Panc1 (cell line): ENCODE measurements around the gene TRPM5. TPM values are rescaled to one million over a fixed set of nuclear protein-coding genes. Genes with fewer than 3 reads are reported as not detected.

Experiments used
- ATAC-seq: fragments of 200-7000 bp; cut with Tn5 transposase; 2 replicates; pipeline ENCODE4 v1.9.1; 2020; ENCODE audit warnings: mild to moderate bottlenecking, moderate library complexity
- BruUV-seq: library from RNA; stranded (reverse); fragments of 400-500 nt; replicated peaks from 2 replicates; lab custom pipeline; 2021; lab: Mats Ljungman, UMichigan
- CTCF ChIA-PET: fragments of 300-600 bp; sonication (Branson Sonifier 250); formaldehyde crosslinking; loops from one replicate; lab custom pipeline; 2022; ENCODE audit warnings: antibody characterized with exemption; lab: Charles Lee
- POLR2A ChIA-PET: fragments of 300-600 bp; sonication (Branson Sonifier 250); formaldehyde crosslinking; loops from one replicate; lab custom pipeline; 2022; ENCODE audit warnings: antibody characterized with exemption; lab: Charles Lee
- DNase-seq: peaks from one replicate; pipeline ENCODE4 v3.0.0-alpha.2; 2010; ENCODE audit warnings: low read depth, low spot score
- H3K27ac ChIP-seq: 2 replicates; pipeline ENCODE4 v1.5.1; 2011; ENCODE audit warnings: mild to moderate bottlenecking, low read length, inconsistent platforms
- H3K27me3 ChIP-seq: fragments of 200-500 bp; sonication (Bioruptor generic); 2 replicates; pipeline ENCODE4 v1.6.0; 2014; ENCODE audit warnings: low read length, inconsistent platforms; ENCODE audit not compliant: control insufficient read depth, insufficient read depth
- H3K36me3 ChIP-seq: fragments of 200-500 bp; sonication (Bioruptor generic); 2 replicates; pipeline ENCODE4 v1.5.1; 2014; ENCODE audit warnings: inconsistent platforms, mild to moderate bottlenecking, low read length, moderate library complexity; ENCODE audit not compliant: control insufficient read depth, insufficient read depth
- H3K4me1 ChIP-seq: 2 replicates; pipeline ENCODE4 v1.5.1; 2011; ENCODE audit warnings: inconsistent platforms, mild to moderate bottlenecking, low read length, moderate library complexity; ENCODE audit not compliant: control insufficient read depth, insufficient read depth
- H3K4me3 ChIP-seq, 2 experiments: 2 replicates each; pipeline ENCODE4 v1.5.1; 2011 to 2012; ENCODE audit warnings: low read depth in 2 of 2, low read length in 2 of 2, mild to moderate bottlenecking in 2 of 2, inconsistent platforms in 1 of 2, moderate library complexity in 1 of 2
- H3K9me3 ChIP-seq: fragments of 200-500 bp; sonication (Bioruptor generic); 2 replicates; pipeline ENCODE4 v1.5.1; 2014; ENCODE audit warnings: low read depth, mild to moderate bottlenecking, inconsistent platforms, low read length, moderate library complexity; ENCODE audit not compliant: control insufficient read depth, insufficient read depth
- CTCF ChIP-seq: fragments of 450-650 bp; IDR thresholded peaks from 2 replicates; pipeline ENCODE4 v1.5.1; 2017; ENCODE audit warnings: mild to moderate bottlenecking
- POLR2AphosphoS5 ChIP-seq: IDR thresholded peaks from 2 replicates; pipeline ENCODE4 v1.6.1; 2012; ENCODE audit warnings: mild to moderate bottlenecking, low read depth, low read length, moderate library complexity
- SIN3A ChIP-seq: IDR thresholded peaks from 2 replicates; pipeline ENCODE4 v1.6.1; 2012; ENCODE audit warnings: low read depth, mild to moderate bottlenecking, low read length, moderate library complexity, borderline replicate concordance; ENCODE audit not compliant: insufficient read depth
- TCF7L2 ChIP-seq: IDR thresholded peaks from 2 replicates; pipeline ENCODE4 v1.6.1; 2011; ENCODE audit warnings: mild to moderate bottlenecking, low read depth, low read length, inconsistent platforms
- in situ Hi-C: cut with HindIII; loops from 2 replicates; pipeline ENCODE4 v1.10.0; 2016; ENCODE audit warnings: low sequenced_read_pairs, low pct_unique_long_range_greater_than_20kb
- intact Hi-C: fragments of 100-400 bp; cut with micrococcal nuclease; formaldehyde crosslinking; loops from one replicate; pipeline ENCODE4 v1.10.0; 2022; ENCODE audit not compliant: unreplicated experiment
- total RNA-seq: library from RNA; stranded (reverse); gene quantifications from one replicate; pipeline ENCODE4 v1.2.1, GENCODE V29; 2021; ENCODE audit not compliant: unreplicated experiment
- TF ChIP-seq, protein P1 (sequence below), 2 experiments: IDR thresholded peaks; 2 replicates each; pipeline ENCODE4 v1.6.1; 2011 to 2012; ENCODE audit warnings: low read depth in 2 of 2, control low read depth in 1 of 2, low read length in 1 of 2, mild to moderate bottlenecking in 1 of 2, moderate library complexity in 1 of 2; ENCODE audit not compliant: insufficient read depth in 1 of 2

TRPM5 gene
- total RNA-seq, 1 experiment from 2014 or later, result 0.08 TPM

GRCh38 chr11:2448661-2449547 lies 4.6 kb upstream of the TRPM5 start:
- no peaks in the 10 kb centered on the region for H3K9me3 ChIP-seq
- TF ChIP-seq CTCF (no peak), POLR2AphosphoS5 (no peak), TCF7L2 (no peak), SIN3A (no peak)
- TF ChIP-seq, protein P1, sequence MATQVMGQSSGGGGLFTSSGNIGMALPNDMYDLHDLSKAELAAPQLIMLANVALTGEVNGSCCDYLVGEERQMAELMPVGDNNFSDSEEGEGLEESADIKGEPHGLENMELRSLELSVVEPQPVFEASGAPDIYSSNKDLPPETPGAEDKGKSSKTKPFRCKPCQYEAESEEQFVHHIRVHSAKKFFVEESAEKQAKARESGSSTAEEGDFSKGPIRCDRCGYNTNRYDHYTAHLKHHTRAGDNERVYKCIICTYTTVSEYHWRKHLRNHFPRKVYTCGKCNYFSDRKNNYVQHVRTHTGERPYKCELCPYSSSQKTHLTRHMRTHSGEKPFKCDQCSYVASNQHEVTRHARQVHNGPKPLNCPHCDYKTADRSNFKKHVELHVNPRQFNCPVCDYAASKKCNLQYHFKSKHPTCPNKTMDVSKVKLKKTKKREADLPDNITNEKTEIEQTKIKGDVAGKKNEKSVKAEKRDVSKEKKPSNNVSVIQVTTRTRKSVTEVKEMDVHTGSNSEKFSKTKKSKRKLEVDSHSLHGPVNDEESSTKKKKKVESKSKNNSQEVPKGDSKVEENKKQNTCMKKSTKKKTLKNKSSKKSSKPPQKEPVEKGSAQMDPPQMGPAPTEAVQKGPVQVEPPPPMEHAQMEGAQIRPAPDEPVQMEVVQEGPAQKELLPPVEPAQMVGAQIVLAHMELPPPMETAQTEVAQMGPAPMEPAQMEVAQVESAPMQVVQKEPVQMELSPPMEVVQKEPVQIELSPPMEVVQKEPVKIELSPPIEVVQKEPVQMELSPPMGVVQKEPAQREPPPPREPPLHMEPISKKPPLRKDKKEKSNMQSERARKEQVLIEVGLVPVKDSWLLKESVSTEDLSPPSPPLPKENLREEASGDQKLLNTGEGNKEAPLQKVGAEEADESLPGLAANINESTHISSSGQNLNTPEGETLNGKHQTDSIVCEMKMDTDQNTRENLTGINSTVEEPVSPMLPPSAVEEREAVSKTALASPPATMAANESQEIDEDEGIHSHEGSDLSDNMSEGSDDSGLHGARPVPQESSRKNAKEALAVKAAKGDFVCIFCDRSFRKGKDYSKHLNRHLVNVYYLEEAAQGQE (IDR thresholded peaks at IDR 0.05; ENCODE audit: insufficient read depth in 1 of 2, low read depth in 2 of 2, low read length in 1 of 2), result no peak
- H3K27ac ChIP-seq, result no peak overlapping the region
- no peak overlapping the region for H3K4me3 ChIP-seq
- peaks cover 7% of the 10 kb centered on the region; the same call in 1 of the 2 replicates for H3K4me1 ChIP-seq
- CTCF ChIA-PET, result no interaction called here
- peaks cover 9% of the 10 kb centered on the region; the same call in 1 of the 2 replicates for H3K27me3 ChIP-seq
- in situ Hi-C loops, result no loop called here
- no TSS peak for BruUV-seq
- H3K36me3 ChIP-seq, result no peaks in the 10 kb centered on the region
- POLR2A ChIA-PET, result interaction anchor here (0.6 kb wide), 1 partner anchor 48 kb away, joined by 3 read pairs; no protein-coding TSS in a partner anchor
- no peak for DNase-seq
- ATAC-seq, result no peak
- intact Hi-C loops, result no loop called here

- H3K4me3 ChIP-seq, result no peak overlapping the region
- no peaks in the 10 kb centered on the region for H3K36me3 ChIP-seq
- TF ChIP-seq CTCF (no peak), POLR2AphosphoS5 (no peak), SIN3A (no peak), TCF7L2 (no peak)
- TF ChIP-seq, protein P1 (IDR thresholded peaks at IDR 0.05; ENCODE audit: insufficient read depth in 1 of 2, low read depth in 2 of 2, low read length in 1 of 2), result no peak
- in situ Hi-C loops (no loop called here), intact Hi-C loops (no loop called here)
- no peak overlapping the region for H3K27ac ChIP-seq
- peaks cover 7% of the 10 kb centered on the region; the same call in 1 of the 2 replicates for H3K27me3 ChIP-seq
- no peaks in the 10 kb centered on the region for H3K9me3 ChIP-seq
- ATAC-seq (no peak), DNase-seq (no peak)
- no TSS peak for BruUV-seq
- ChIA-PET CTCF (interaction anchor here (0.6 kb wide), 1 partner anchor 29 kb away, joined by 3 read pairs; no protein-coding TSS in a partner anchor), POLR2A (no interaction called here)
- H3K4me1 ChIP-seq, result peaks cover 7% of the 10 kb centered on the region; the same call in 1 of the 2 replicates
Observed at GRCh38 chr11:2447951-2448650, 3.8 kb upstream of the TRPM5 start.
